ENCODE results near the gene SYVN1. TPM values are rescaled to one million over a fixed set of nuclear protein-coding genes. Genes with fewer than 3 reads are reported as not detected.
"Not testable (repeated sequence)": the region's sequence is repeated elsewhere in the genome, so short reads cannot be mapped to it uniquely, and the experiment has no call there.

Gene SYVN1
- total RNA-seq, 1 donor from 2014 or later: 19.7 TPM

DNA sequence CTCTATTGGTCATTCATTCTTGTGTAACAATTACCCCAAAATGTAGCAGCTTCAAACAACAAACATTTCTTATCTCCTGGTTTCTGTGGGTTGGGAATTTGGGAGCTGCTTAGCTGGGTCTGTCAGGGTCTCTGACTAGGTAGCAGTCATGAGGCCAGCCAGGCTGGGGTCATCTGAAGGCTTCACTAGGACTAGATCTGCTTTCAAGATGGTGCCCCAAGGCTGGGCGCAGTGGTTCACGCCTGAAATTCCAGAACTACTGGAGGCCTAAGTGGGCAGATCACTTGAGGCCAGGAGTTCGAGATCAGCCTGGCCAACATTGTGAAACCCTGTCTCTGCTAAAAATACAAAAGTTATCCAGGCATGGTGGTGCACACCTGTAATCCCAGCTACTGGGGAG, 22.6 kb upstream of the SYVN1 start:
- Histone ChIP-seq H3K27me3 (ENCODE audit: control insufficient read depth, insufficient read depth, low read length) (no peaks in the 10 kb centered on the region), H3K4me3 (ENCODE audit: low read depth, low read length) (no peak overlapping the region), H3K36me3 (ENCODE audit: control insufficient read depth, insufficient read depth, low read length) (no peaks in the 10 kb centered on the region)
- TF ChIP-seq CTCF (IDR thresholded peaks at IDR 0.05; ENCODE audit: insufficient read depth, low read length, severe bottlenecking): no peak
- FAIRE-seq (no peak), DNase-seq (ENCODE audit: low read depth) (no peak)

GRCh38 chr11:65156256-65156655, 21.9 kb upstream of the SYVN1 start:
- DNase-seq (ENCODE audit: low read depth) (no peak), FAIRE-seq (no peak)
- H3K27me3 ChIP-seq (ENCODE audit: control insufficient read depth, insufficient read depth, low read length): no peaks in the 10 kb centered on the region
- H3K36me3 ChIP-seq (ENCODE audit: control insufficient read depth, insufficient read depth, low read length): no peaks in the 10 kb centered on the region
- no peak for TF ChIP-seq CTCF (IDR thresholded peaks at IDR 0.05; ENCODE audit: insufficient read depth, low read length, severe bottlenecking)
- no peak overlapping the region for H3K4me3 ChIP-seq (ENCODE audit: low read depth, low read length)

- TF ChIP-seq CTCF (IDR thresholded peaks at IDR 0.05; ENCODE audit: insufficient read depth, low read length, severe bottlenecking): no peak
- Histone ChIP-seq H3K36me3 (ENCODE audit: control insufficient read depth, insufficient read depth, low read length) (no peaks in the 10 kb centered on the region), H3K27me3 (ENCODE audit: control insufficient read depth, insufficient read depth, low read length) (no peaks in the 10 kb centered on the region), H3K4me3 (ENCODE audit: low read depth, low read length) (no peak overlapping the region)
- no peak for DNase-seq (ENCODE audit: low read depth)
- no peak for FAIRE-seq
Observed at GRCh38 chr11:65152122-65152521, 17.8 kb upstream of the SYVN1 start.

DNA sequence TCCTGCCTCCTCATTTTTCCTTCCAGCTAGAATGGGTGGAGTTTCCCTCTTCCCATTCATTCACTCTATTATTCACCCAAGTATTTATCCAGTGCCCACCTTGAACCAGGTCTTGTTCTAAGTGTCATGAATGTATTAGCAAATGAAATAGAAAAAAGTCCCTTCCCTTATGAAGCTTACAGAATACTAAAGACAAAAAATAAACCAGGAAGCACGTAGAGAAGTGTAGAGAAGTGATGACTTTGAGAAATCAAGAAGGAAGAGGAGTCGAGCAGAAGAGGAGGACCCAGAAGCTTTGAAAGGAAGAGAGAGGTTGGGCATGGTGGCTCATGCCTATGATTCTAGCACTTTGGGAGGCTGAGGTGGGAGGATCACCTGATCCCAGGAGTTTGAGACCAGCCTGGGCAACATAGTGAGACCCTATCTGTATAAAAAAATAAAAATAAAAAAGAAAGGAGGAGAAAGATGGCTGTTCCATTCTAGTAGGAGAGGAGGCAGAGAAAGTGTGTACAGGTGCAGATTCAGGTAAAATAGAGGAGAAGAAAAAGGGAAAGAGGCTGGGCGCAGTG, 17.1 kb upstream of the SYVN1 start:
- no peaks in the 10 kb centered on the region for H3K36me3 ChIP-seq (ENCODE audit: control insufficient read depth, insufficient read depth, low read length)
- no peaks in the 10 kb centered on the region for H3K27me3 ChIP-seq (ENCODE audit: control insufficient read depth, insufficient read depth, low read length)
- DNase-seq (ENCODE audit: low read depth) (no peak), FAIRE-seq (no peak)
- no peak overlapping the region for H3K4me3 ChIP-seq (ENCODE audit: low read depth, low read length)
- TF ChIP-seq CTCF (IDR thresholded peaks at IDR 0.05; ENCODE audit: insufficient read depth, low read length, severe bottlenecking): no peak

DNA sequence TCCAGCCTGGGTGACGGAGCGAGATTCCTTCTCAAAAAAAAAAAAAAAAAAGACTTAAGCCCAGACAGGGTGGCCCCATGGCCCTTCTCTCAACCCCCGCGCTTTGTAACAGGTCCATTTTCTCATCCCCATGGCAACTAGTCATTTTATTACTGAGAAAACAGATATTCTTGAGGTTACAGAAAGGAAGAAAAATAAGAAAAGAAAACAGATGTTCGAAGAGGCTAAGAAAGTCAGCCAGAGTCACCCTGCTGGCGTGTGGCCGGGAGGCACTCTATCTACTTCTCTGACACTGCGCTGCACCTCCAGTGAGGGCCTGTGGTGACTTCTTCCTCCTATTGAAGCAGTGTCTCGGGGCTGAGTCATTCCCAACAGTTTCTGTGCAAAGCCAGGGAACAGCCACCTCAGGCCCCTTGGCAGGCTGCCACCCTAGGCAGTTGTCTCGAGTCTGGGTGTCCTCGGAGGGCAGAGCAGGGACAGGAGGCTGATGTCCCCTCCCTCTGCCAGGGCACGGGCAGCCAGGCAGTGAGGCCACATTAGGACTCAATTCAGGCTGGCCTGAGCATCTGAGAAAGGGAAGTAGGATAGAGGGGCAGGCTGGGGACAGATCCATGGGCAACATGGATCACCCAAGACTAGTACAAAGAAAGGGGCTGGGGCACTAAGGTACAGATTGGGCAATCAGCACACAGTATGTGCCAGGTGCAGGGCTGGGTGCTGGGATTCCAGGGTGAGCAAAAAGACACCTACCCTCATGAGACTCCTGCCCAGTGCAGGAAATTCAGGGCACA, 16.4 kb upstream of the SYVN1 start:
- no peaks in the 10 kb centered on the region for H3K27me3 ChIP-seq (ENCODE audit: control insufficient read depth, insufficient read depth, low read length)
- FAIRE-seq: no peak
- TF ChIP-seq CTCF (IDR thresholded peaks at IDR 0.05; ENCODE audit: insufficient read depth, low read length, severe bottlenecking): no peak
- H3K4me3 ChIP-seq (ENCODE audit: low read depth, low read length): peak overlapping the region; percentile 15
- DNase-seq (ENCODE audit: low read depth): peak; percentile 87
- H3K36me3 ChIP-seq (ENCODE audit: control insufficient read depth, insufficient read depth, low read length): no peaks in the 10 kb centered on the region

- H3K27me3 ChIP-seq (ENCODE audit: control insufficient read depth, insufficient read depth, low read length); H3K36me3 ChIP-seq (ENCODE audit: control insufficient read depth, insufficient read depth, low read length); DNase-seq (ENCODE audit: low read depth); FAIRE-seq; H3K4me3 ChIP-seq (ENCODE audit: low read depth, low read length): not testable (repeated sequence)
Observed at GRCh38 chr11:65150131-65150508, 15.8 kb upstream of the SYVN1 start.
